GM20000 (cell line): ENCODE results near the gene SFTA2.

Source experiments
- DNase-seq: peaks from one replicate; pipeline ENCODE4 v3.0.0; 2012; ENCODE audit warnings: low spot score
- TF ChIP-seq, protein P1 (sequence below): IDR thresholded peaks from 2 replicates; pipeline ENCODE4 v1.5.1; 2012; ENCODE audit warnings: mild to moderate bottlenecking, control low read depth; ENCODE audit errors: extremely low read depth, missing control alignments

The SFTA2 gene

DNA sequence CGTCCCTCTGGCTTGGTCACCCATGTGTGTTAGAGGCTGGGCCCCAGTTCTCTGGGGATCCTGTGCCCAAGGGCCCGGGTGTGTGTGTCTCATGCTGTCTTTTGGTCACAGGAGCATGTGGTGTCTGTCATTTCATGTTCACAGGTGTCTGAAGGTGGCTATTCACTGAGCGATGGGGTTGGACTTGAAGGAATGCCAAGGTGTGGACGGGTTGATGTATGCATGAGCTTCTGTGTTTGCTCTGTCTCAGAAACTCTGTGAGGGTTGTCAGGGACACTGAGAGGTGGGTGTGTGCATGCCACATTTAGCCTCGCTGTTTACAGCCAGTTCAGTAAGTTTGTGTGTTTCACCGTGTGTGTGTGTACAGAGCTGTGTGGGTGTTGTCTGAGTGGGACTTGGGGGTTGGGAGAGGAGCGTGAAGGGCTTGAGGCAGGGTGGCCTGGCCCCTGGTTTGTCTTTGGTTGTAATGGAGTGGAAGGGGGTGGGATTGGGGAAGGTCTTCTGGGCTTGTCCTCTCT is 46.4 kb downstream of the SFTA2 start:
- DNase-seq: peak; percentile 44
- TF ChIP-seq, protein P1, sequence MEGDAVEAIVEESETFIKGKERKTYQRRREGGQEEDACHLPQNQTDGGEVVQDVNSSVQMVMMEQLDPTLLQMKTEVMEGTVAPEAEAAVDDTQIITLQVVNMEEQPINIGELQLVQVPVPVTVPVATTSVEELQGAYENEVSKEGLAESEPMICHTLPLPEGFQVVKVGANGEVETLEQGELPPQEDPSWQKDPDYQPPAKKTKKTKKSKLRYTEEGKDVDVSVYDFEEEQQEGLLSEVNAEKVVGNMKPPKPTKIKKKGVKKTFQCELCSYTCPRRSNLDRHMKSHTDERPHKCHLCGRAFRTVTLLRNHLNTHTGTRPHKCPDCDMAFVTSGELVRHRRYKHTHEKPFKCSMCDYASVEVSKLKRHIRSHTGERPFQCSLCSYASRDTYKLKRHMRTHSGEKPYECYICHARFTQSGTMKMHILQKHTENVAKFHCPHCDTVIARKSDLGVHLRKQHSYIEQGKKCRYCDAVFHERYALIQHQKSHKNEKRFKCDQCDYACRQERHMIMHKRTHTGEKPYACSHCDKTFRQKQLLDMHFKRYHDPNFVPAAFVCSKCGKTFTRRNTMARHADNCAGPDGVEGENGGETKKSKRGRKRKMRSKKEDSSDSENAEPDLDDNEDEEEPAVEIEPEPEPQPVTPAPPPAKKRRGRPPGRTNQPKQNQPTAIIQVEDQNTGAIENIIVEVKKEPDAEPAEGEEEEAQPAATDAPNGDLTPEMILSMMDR: no peak

DNA sequence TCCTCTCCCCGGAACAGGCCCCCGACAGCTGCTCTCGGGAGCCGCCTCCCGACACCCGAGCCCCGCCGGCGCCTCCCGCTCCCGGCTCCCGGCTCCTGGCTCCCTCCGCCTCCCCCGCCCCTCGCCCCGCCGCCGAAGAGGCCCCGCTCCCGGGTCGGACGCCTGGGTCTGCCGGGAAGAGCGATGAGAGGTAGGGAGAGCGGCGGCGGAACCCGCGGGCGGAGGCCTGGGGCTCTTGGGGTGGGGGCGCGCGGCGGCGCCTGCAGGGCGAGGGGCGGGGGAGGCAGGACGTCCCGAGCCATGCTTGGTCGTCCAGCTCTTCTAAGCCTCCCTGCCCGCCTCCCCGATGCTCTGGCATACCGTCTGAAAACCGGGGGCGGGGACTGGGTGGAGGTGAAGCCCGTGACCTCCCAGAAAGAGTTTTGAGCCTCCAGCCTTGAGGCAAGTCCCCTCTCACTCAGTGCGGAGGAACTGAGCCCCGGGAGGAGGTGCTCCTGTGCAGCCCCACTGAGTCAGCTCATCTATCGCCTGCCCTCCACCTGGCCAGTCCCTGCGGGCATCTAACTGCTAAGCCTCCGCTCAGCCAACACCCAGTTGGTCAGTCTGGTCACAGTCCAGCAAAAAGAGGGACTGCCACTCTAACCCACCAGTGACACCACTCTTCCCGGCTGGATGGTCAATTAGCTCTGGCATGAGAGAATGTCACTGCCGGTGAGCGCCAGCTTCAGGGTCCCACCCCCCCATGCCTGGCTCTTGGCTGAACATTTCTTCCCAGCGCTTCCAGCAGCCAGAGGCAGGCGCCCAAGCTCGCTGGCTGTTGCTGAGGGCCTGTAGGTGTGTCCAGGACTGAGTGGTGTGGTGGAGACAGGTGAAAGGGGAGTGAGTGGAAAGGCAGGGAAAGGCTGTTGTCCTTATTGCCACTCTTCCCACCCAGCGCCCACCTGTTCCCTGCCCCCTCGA is 47.2 kb downstream of the SFTA2 start:
- DNase-seq: peak; percentile 87
- TF ChIP-seq, protein P1: no peak

DNA sequence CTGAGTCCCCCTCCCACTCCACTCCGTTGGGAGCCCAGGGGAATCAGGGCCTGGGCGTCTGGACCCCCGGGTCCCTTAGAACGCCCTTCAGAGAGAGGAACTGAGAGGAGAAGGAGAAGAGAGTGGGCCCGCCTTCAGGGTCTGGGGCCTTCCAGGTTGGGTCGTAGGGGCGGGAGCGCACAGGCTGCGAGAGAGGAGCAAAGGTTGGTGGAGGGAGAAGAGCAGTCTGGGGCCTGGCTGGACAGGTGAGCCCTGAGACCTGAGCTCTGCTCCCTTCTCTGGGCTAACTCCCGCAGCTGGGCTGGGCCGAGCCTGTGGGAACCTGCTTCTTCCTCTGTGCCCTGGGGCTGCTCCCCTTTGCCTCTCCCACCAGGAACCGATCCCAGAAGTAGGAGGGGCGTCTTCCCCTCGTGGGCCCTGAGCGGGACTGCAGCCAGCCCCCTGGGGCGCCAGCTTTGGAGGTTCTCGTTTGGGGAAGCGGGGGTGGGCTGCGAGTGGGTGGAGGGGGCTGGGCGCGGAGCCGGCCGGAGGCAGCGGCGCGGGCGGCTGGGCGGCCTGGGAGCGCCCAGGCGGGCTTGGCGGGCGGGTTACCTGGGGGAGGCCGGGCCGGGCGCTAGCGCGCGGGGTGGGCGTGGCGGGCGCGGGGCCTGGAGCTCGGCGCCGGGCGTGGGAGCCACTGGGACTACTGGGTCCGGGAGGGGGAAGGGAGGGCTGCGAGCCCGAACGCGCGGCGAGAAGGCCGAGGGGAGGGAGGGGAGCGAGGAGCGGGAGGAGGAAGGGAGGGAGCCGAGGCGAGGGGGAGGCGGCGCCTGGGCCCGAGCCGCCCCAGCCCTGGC is 48.1 kb downstream of the SFTA2 start, which contains the start of gene DDR1:
TSS of gene DDR1 (plus strand) at position 835 of the 836 bp plus-strand sequence. CDS start 4,211 bp downstream, outside the sequence.
- peak; percentile 92 for DNase-seq
- TF ChIP-seq, protein P1: no peak

DNA sequence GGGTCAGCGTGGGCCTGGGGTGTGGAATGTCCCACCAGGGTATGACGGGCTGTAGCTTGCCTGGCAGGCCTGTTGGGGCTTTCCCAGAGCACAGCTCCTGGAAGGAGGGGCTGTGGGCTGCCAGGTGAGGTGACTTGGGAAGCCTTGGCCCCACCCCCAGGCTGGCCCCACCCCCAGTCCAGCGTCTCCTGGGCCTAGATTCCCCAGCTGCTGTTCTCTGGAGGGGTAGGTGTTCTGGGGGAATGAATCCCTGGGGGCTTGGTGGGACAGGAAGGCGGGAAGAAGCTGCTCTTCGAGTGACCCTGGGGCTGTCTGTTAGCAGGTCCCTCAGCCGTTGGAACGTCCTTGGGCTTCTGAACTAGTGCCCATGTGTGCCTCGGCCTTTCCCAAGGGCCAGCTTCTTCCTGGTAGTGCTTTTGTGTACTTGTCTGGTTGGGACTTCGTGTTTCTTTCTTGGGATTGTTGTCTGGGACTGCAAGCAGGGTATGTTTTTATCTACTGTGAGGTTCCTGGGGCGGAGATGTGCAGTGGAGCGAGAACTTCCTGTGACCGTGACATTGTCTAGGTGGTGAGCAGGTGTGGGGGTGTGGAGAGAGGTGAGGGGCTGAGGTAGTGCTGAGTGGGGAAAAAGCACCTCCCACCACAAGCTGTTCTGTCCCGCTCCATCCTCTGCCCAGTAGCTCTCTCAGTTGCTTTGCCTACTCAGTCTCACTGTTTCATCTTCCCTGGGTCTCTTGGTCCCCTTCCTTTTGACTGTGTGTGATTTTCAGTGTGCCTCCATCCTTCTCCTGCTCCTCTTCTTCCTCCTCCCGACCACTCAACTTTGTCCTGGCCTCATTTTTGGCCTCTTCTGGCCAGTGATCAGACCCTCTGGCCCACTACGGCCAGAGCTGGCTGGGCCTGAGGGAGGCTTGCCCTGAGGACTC is 48.9 kb downstream of the SFTA2 start:
- DNase-seq: peak; percentile 84

DNA sequence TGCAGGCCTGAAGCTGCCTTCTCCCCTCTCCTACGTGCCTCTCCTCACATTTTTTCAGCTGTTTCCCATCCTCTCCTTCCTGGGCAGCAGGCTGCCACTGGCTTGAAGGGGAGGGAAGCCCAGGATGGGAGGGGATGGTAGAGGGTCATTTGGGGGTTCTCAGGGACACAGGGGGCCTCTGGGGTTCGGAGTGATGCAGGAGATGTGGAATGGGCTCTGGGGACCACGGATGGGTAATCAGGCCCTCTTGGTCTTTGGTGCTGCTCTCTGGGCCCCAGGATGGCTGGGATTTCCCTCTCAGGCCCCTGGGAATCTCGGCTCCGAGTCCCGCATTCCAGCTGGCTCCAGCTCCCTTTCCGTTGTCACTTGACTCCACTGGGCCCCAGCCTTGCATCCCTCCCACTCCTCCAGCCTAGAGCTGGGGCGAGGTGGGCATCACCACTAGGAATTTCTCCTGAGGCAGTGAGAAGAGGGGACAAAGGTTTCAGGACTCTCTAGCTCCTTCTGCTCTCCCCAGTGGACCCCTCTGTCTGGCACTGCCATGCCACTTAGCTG is 49.7 kb downstream of the SFTA2 start:
- DNase-seq: peak; percentile 17
- TF ChIP-seq, protein P1: no peak

More for the DNA sequence above, 48.9 kb downstream of the SFTA2 start:
- TF ChIP-seq, protein P1: no peak
